AG09319 (cell line): ENCODE results near the gene PPM1D.
"Not testable (repeated sequence)": the region's sequence is repeated elsewhere in the genome, so short reads cannot be mapped to it uniquely, and the experiment has no call there.

Source experiments
- DNase-seq: peaks from one replicate; pipeline ENCODE4 v3.0.0-alpha.2; 2010; ENCODE audit warnings: low read depth; ENCODE audit errors: extremely low read depth
- CTCF ChIP-seq: IDR thresholded peaks from 2 replicates; pipeline ENCODE4 v1.5.1; 2011; ENCODE audit warnings: low read depth, mild to moderate bottlenecking, inconsistent platforms, low read length, moderate library complexity

Gene PPM1D

DNA sequence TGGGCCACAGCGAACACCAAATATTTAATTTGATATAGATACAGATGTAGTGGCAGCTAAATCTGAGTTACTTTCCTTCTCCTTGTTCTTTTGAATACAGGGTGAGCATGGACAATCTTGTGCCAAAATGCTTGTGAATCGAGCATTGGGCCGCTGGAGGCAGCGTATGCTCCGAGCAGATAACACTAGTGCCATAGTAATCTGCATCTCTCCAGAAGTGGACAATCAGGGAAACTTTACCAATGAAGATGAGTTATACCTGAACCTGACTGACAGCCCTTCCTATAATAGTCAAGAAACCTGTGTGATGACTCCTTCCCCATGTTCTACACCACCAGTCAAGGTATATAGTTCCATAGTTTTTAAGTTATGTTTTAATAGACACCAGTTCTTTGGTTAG, 56.5 kb downstream of the PPM1D start:
- no peak for DNase-seq
- no peak for TF ChIP-seq CTCF

DNA sequence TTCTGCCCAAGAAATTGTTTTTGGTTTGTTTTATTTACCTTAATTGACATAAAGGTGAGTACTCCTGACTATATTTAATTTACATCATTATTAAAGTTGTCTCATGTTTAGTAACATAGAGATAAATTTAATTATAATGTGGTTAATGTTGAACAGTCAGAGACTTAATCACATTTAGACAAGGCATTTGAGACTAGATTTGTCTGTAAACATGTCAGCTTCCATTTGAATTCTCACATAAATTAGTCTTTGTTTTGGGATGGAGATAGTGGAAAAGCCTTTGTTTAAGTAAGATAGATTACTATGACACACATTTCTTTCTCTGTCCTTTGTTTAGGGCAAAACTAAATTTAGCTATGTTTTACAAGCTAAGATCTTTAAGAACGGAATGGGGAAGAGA, 59.2 kb downstream of the PPM1D start:
- no peak for TF ChIP-seq CTCF
- no peak for DNase-seq

DNA sequence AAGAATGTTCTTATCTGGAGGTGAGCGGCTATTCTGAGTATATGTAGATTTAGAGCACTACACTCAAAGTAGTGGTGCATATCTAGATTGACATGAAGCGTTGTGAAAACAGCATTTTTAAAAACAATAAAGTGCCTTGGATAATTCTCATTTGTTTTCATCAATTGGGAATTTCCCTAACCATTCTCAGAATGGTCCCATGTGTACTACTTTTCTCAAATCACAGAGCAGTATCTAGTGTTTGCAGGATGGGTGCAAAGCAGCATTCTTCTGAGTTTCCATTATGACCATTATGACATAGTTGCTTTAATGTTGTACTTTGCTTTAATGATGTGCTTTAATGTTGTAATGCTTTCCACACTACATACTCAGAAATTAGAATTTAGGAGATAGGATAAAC, 61.5 kb downstream of the PPM1D start:
- no peak for DNase-seq
- no peak for TF ChIP-seq CTCF

- DNase-seq, result no peak
- no peak for TF ChIP-seq CTCF
These were observed 64.0 kb downstream of the PPM1D start for GRCh38 chr17:60664022-60664421.

- DNase-seq, result no peak
- TF ChIP-seq CTCF, result no peak
These were observed 65.6 kb downstream of the PPM1D start for GRCh38 chr17:60665602-60666001.

DNA sequence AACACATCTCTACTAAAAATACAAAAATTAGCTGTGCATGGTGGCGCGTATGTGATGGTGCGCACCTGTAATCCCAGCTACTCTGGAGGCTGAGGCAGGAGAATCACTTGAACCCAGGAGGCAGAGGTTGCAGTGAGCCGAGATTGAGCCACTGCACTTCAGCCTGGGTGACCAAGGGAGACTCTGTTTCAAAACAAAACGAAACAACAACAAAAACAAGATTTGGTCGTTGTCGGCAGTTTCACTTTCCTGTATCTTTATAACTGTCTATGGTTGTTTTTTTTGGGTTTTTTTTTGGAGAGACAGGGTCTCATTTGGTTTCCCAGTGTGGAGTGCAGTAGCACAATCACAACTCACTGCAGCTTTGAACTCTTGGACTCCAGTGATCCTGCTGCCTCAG, 68.7 kb downstream of the PPM1D start:
- DNase-seq, result not testable (repeated sequence)

- TF ChIP-seq CTCF, result no peak
- DNase-seq, result no peak
These were observed 71.5 kb downstream of the PPM1D start for GRCh38 chr17:60671482-60671881.

DNA sequence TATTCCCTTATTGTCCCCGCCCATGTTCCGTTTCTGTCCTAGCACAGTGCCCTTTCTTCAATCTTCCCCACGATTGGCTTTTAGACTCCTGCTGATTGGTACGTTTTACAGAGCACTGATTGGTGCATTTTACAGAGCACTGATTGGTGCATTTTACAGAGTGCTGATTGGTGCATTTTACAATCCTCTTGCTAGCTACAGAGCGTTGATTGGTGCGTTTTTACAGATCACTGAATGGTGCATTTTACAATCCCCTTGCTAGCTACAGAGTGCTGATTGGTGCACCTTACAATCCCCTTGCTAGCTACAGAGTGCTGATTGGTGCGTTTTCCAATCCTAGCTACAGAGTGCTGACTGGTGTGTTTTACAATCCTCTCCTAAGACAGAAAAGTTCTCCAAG, 74.6 kb downstream of the PPM1D start:
- not testable (repeated sequence) for DNase-seq

- TF ChIP-seq CTCF, result no peak
- no peak for DNase-seq
These were observed 76.0 kb downstream of the PPM1D start for GRCh38 chr17:60675997-60676396.
